ENCODE data around the gene MYL6B.

MYL6B gene

DNA sequence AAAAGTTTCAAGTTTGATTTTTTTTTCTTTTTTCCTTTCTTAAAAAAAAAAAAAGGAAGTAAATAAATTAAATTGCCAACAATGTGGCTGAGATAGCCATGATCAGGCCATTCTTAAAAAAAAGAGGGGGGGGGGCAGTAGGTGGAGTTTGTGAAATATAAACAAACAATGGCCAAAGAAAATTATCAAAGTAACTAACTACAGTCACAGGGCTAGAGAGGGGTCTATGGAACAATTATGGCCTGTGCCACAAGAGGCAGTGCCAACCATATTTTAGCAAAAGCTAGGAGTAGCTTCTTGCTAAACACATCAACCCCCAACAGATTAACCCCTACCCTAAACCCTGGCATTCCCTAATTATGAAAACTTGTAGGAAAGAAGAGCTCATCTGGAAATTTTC is 53.1 kb downstream of the MYL6B start:
- Histone ChIP-seq H3K9me3 (no peaks in the 10 kb centered on the region), H3K36me3 (peaks cover 65% of the 10 kb centered on the region), H3K4me3 (ENCODE audit: low read depth in 1 of 2, low read length in 1 of 2) (no peak overlapping the region), H3K27me3 (no peaks in the 10 kb centered on the region), H3K27ac (no peak overlapping the region), H3K4me1 (ENCODE audit: control insufficient read depth in 1 of 2, insufficient read depth in 1 of 2, low read depth in 1 of 2, low read length in 1 of 2) (no peaks in the 10 kb centered on the region)
- TF ChIP-seq, protein P1, sequence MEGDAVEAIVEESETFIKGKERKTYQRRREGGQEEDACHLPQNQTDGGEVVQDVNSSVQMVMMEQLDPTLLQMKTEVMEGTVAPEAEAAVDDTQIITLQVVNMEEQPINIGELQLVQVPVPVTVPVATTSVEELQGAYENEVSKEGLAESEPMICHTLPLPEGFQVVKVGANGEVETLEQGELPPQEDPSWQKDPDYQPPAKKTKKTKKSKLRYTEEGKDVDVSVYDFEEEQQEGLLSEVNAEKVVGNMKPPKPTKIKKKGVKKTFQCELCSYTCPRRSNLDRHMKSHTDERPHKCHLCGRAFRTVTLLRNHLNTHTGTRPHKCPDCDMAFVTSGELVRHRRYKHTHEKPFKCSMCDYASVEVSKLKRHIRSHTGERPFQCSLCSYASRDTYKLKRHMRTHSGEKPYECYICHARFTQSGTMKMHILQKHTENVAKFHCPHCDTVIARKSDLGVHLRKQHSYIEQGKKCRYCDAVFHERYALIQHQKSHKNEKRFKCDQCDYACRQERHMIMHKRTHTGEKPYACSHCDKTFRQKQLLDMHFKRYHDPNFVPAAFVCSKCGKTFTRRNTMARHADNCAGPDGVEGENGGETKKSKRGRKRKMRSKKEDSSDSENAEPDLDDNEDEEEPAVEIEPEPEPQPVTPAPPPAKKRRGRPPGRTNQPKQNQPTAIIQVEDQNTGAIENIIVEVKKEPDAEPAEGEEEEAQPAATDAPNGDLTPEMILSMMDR (IDR thresholded peaks at IDR 0.05): no peak

DNA sequence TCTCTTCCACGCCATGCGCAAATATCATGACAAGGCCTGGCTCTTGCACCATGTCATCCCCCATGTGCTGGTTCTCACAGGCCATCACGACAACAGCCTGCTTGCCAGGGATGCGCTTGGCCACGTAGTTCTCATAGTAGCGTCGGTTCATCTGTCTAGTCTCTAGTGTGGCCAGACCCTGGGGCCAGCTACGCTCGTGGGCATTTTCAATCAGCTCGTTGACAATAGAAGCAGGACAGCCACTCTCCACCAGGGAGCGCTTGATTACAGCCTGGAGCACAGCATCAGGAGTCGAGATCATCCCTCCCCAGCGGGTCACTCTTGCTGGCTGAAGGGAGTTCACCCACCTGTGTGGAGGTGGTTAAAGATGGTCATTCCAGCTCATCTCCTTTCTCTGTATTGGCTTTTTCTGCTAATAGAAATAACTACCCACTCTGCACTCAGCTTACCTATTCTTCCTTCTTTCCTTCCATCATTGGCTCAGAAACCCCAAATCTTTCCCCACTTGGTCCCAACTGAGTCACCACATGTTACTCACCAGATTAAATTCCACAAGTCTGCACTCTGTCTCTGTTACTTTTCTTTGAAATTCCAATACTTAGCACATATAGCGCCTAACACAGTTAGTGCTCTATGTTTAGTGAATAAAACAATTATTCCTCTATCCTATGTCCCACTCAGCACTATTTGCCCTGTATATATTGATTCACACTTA is 54.2 kb downstream of the MYL6B start:
- Histone ChIP-seq H3K27ac (no peak overlapping the region), H3K27me3 (no peaks in the 10 kb centered on the region), H3K36me3 (peaks cover 77% of the 10 kb centered on the region), H3K4me1 (ENCODE audit: control insufficient read depth in 1 of 2, insufficient read depth in 1 of 2, low read depth in 1 of 2, low read length in 1 of 2) (no peaks in the 10 kb centered on the region), H3K9me3 (no peaks in the 10 kb centered on the region), H3K4me3 (ENCODE audit: low read depth in 1 of 2, low read length in 1 of 2) (no peak overlapping the region)
- TF ChIP-seq, protein P1 (IDR thresholded peaks at IDR 0.05): no peak

Data from neutrophil (primary cell).